Measurements from ENCODE around the gene STAT5A. TPM values are rescaled to one million over a fixed set of nuclear protein-coding genes. Genes with fewer than 3 reads are reported as not detected.
"Not testable (repeated sequence)": the region's sequence is repeated elsewhere in the genome, so short reads cannot be mapped to it uniquely, and the experiment has no call there.

The STAT5A gene
- total RNA-seq, 2 donors from 2014 or later, result 3.5 to 4.8 TPM

GRCh38 chr17:42291129-42291528, 2.8 kb downstream of the STAT5A start:
- no peak overlapping the region for H3K9ac ChIP-seq (ENCODE audit: extremely low read depth, low read length, poor library complexity, severe bottlenecking)
- H3K4me1 Mint-ChIP-seq, result peaks cover 3% of the 10 kb centered on the region
- H3K4me3 ChIP-seq (ENCODE audit: low read length), result no peak overlapping the region
- H3K36me3 ChIP-seq (ENCODE audit: control insufficient read depth, insufficient read depth, low read length), result no peaks in the 10 kb centered on the region
- peak; percentile 42 for DNase-seq
- H3K27me3 Mint-ChIP-seq (ENCODE audit: insufficient read depth), result peaks cover 38% of the 10 kb centered on the region
- no peak overlapping the region for H3K27ac Mint-ChIP-seq
- H3K4me3 Mint-ChIP-seq, result no peak overlapping the region
- TF ChIP-seq, protein P1, sequence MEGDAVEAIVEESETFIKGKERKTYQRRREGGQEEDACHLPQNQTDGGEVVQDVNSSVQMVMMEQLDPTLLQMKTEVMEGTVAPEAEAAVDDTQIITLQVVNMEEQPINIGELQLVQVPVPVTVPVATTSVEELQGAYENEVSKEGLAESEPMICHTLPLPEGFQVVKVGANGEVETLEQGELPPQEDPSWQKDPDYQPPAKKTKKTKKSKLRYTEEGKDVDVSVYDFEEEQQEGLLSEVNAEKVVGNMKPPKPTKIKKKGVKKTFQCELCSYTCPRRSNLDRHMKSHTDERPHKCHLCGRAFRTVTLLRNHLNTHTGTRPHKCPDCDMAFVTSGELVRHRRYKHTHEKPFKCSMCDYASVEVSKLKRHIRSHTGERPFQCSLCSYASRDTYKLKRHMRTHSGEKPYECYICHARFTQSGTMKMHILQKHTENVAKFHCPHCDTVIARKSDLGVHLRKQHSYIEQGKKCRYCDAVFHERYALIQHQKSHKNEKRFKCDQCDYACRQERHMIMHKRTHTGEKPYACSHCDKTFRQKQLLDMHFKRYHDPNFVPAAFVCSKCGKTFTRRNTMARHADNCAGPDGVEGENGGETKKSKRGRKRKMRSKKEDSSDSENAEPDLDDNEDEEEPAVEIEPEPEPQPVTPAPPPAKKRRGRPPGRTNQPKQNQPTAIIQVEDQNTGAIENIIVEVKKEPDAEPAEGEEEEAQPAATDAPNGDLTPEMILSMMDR (conservative IDR thresholded peaks at IDR 0.05), result no peak
- peaks cover 45% of the 10 kb centered on the region for H3K27me3 ChIP-seq (ENCODE audit: control insufficient read depth, insufficient read depth, low read length, poor library complexity, severe bottlenecking)
- no peak overlapping the region for H3K27ac ChIP-seq (ENCODE audit: low read depth, low read length)
- no peaks in the 10 kb centered on the region for H3K9me3 ChIP-seq (ENCODE audit: control insufficient read depth, low read length)
- no peaks in the 10 kb centered on the region for H3K4me1 ChIP-seq (ENCODE audit: control insufficient read depth, insufficient read depth, low read length)
- H3K36me3 Mint-ChIP-seq (ENCODE audit: low read depth), result no peaks in the 10 kb centered on the region
- no peaks in the 10 kb centered on the region for H3K9me3 Mint-ChIP-seq
- 92 to 93% methylated on average over 9 to 10 of the region's 11 CpGs for WGBS, 2 experiments (ENCODE audit: insufficient coverage in 1 of 2, insufficient read length in 1 of 2)

DNA sequence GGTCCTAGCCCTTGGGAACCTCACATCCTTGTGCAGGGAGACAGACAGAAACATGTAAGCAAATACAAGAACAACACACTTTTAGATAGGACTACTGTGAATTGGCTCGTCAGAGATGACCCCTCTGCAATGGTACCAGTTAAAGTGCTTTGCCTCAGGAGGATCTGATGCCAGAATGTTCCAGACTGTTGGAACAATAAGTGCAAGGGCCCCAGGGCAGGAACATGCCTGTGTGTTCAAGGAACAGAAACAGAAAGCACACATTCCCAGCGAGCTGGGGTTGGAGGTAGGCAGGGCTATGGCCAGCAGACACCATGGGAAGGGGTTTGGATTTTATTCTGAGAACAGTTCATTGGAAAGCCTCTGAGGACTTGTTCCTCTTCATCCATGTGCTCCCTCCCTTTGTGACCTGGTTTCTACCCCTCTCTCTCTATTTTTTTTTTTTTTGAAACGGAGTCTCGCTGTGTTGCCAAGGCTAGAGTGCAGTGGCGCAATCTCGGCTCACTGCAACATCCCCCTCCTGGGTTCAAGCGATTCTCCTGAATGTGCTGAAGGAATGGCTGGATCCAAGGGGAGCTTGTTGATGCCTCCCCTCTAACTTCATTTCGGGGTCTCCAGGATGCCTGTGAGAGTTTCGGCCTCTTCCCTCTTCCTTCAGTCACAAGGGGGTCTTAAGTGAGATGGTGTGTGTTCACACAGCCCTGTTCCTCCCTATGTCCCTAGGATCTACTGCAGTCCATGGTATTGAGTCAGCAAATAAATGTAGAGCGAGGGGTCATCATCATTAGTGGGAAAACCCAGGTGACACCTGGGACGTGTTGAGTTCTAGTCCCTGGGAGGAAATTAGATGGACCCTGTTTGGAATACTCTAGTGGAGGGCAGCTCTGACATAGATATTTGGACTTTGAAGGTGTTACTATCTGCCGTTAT, 6.4 kb downstream of the STAT5A start:
- no peak overlapping the region for H3K27ac Mint-ChIP-seq
- H3K9me3 Mint-ChIP-seq, result no peaks in the 10 kb centered on the region
- DNase-seq, result no peak
- 88 to 91% methylated on average over 7 to 12 of the region's 12 CpGs for WGBS, 2 experiments (ENCODE audit: insufficient coverage in 1 of 2, insufficient read length in 1 of 2)
- Histone ChIP-seq H3K9me3 (ENCODE audit: control insufficient read depth, low read length) (no peaks in the 10 kb centered on the region), H3K4me1 (ENCODE audit: control insufficient read depth, insufficient read depth, low read length) (no peaks in the 10 kb centered on the region), H3K27me3 (ENCODE audit: control insufficient read depth, insufficient read depth, low read length, poor library complexity, severe bottlenecking) (peaks cover 11% of the 10 kb centered on the region), H3K4me3 (ENCODE audit: low read length) (no peak overlapping the region), H3K9ac (ENCODE audit: extremely low read depth, low read length, poor library complexity, severe bottlenecking) (no peak overlapping the region), H3K27ac (ENCODE audit: low read depth, low read length) (no peak overlapping the region), H3K36me3 (ENCODE audit: control insufficient read depth, insufficient read depth, low read length) (no peaks in the 10 kb centered on the region)
- no peaks in the 10 kb centered on the region for H3K4me1 Mint-ChIP-seq
- no peak overlapping the region for H3K4me3 Mint-ChIP-seq
- peaks cover 11% of the 10 kb centered on the region for H3K27me3 Mint-ChIP-seq (ENCODE audit: insufficient read depth)
- TF ChIP-seq, protein P1 (conservative IDR thresholded peaks at IDR 0.05), result no peak
- H3K36me3 Mint-ChIP-seq (ENCODE audit: low read depth), result no peaks in the 10 kb centered on the region

DNA sequence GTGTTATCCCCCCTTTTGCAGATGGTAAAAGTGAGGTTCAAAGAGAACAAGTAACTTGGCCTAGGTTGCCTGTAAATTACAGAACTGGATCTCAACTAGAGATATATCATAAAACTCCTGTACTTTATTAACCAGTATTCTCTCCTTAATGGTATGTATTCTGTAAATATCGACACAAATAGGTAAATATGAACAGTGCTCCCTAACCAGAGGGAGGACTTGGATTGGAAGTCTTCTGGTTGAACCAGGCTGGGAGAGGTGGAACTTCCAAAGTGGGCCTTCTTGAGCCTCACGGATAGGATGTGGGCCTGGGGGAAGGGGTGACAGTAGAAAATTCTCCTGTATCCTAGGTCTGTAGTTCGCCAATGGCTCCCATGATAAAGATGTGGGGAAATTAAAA, 7.7 kb downstream of the STAT5A start:
- 93 to 100% methylated on average over 2 to 3 of the region's 3 CpGs for whole genome bisulfite sequencing, 2 experiments (ENCODE audit: insufficient coverage in 1 of 2, insufficient read length in 1 of 2)
- H3K4me1 ChIP-seq (ENCODE audit: control insufficient read depth, insufficient read depth, low read length), result no peaks in the 10 kb centered on the region

DNA sequence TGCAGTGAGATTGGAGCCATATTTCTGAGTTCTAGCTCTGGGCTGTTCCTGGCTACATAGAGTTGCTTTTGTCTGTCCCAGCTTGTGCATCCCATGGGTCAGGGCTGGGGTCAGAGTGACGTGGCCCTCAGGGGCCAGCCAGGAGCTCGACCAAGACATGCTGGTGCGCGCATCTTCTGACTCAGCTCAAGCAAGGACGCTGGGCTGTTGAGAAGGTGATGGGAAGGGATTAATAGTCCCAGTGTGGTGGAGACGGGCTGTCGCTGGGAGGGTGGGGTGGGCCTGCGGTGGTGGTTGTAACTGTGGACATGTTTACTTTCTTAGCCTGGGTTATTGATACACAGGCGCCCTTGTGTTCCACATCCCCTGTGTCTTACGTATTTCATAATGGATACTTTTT, 9.5 kb downstream of the STAT5A start:
- H3K4me1 Mint-ChIP-seq; H3K36me3 ChIP-seq (ENCODE audit: control insufficient read depth, insufficient read depth, low read length): not testable (repeated sequence)

More for the DNA sequence above, 7.7 kb downstream of the STAT5A start:
- Mint-ChIP-seq H3K27me3 (ENCODE audit: insufficient read depth) (peaks cover 2% of the 10 kb centered on the region), H3K9me3 (no peaks in the 10 kb centered on the region), H3K4me1 (no peaks in the 10 kb centered on the region), H3K27ac (no peak overlapping the region), H3K4me3 (no peak overlapping the region), H3K36me3 (ENCODE audit: low read depth) (no peaks in the 10 kb centered on the region)
- H3K36me3 ChIP-seq (ENCODE audit: control insufficient read depth, insufficient read depth, low read length), result no peaks in the 10 kb centered on the region
- DNase-seq, result no peak
- H3K9me3 ChIP-seq (ENCODE audit: control insufficient read depth, low read length), result no peaks in the 10 kb centered on the region
- H3K27me3 ChIP-seq (ENCODE audit: control insufficient read depth, insufficient read depth, low read length, poor library complexity, severe bottlenecking), result no peaks in the 10 kb centered on the region
- no peak overlapping the region for H3K27ac ChIP-seq (ENCODE audit: low read depth, low read length)
- TF ChIP-seq, protein P1 (conservative IDR thresholded peaks at IDR 0.05), result no peak
- H3K4me3 ChIP-seq (ENCODE audit: low read length), result no peak overlapping the region
- no peak overlapping the region for H3K9ac ChIP-seq (ENCODE audit: extremely low read depth, low read length, poor library complexity, severe bottlenecking)

GRCh38 chr17:42299361-42299760, 11.1 kb downstream of the STAT5A start:
- H3K27ac Mint-ChIP-seq; H3K27me3 Mint-ChIP-seq (ENCODE audit: insufficient read depth); H3K36me3 Mint-ChIP-seq (ENCODE audit: low read depth); H3K9ac ChIP-seq (ENCODE audit: extremely low read depth, low read length, poor library complexity, severe bottlenecking); H3K36me3 ChIP-seq (ENCODE audit: control insufficient read depth, insufficient read depth, low read length); DNase-seq; H3K4me3 Mint-ChIP-seq; H3K9me3 ChIP-seq (ENCODE audit: control insufficient read depth, low read length); H3K4me1 ChIP-seq (ENCODE audit: control insufficient read depth, insufficient read depth, low read length); H3K27ac ChIP-seq (ENCODE audit: low read depth, low read length); H3K4me1 Mint-ChIP-seq; H3K9me3 Mint-ChIP-seq; H3K4me3 ChIP-seq (ENCODE audit: low read length); H3K27me3 ChIP-seq (ENCODE audit: control insufficient read depth, insufficient read depth, low read length, poor library complexity, severe bottlenecking): not testable (repeated sequence)
- WGBS, 2 experiments (ENCODE audit: insufficient coverage in 1 of 2, insufficient read length in 1 of 2), result 82 to 92% methylated on average over 3 to 10 of the region's 10 CpGs

More for the DNA sequence above, 9.5 kb downstream of the STAT5A start:
- H3K9me3 ChIP-seq (ENCODE audit: control insufficient read depth, low read length); H3K27me3 Mint-ChIP-seq (ENCODE audit: insufficient read depth); H3K27me3 ChIP-seq (ENCODE audit: control insufficient read depth, insufficient read depth, low read length, poor library complexity, severe bottlenecking); H3K9ac ChIP-seq (ENCODE audit: extremely low read depth, low read length, poor library complexity, severe bottlenecking); H3K4me3 ChIP-seq (ENCODE audit: low read length); H3K4me3 Mint-ChIP-seq; H3K9me3 Mint-ChIP-seq; H3K27ac ChIP-seq (ENCODE audit: low read depth, low read length); H3K36me3 Mint-ChIP-seq (ENCODE audit: low read depth); H3K4me1 ChIP-seq (ENCODE audit: control insufficient read depth, insufficient read depth, low read length); DNase-seq; H3K27ac Mint-ChIP-seq: not testable (repeated sequence)
- 99 to 100% methylated on average over 1 to 6 of the region's 10 CpGs for WGBS, 2 experiments (ENCODE audit: insufficient coverage in 1 of 2, insufficient read length in 1 of 2)

All from endodermal cell (in vitro differentiated cells).